Keratinocyte (primary cell): ENCODE measurements around the gene TACR1.
"Not testable (repeated sequence)": the region's sequence is repeated elsewhere in the genome, so short reads cannot be mapped to it uniquely, and the experiment has no call there.

Source experiments
- CTCF ChIP-seq, 3 experiments: IDR thresholded peaks in 1 of 3; conservative IDR thresholded peaks in 1 of 3; optimal IDR thresholded peaks in 1 of 3; 2 replicates in 2 of 3; 3 replicates in 1 of 3; pipeline versions ENCODE3 to v1.5.1; 2011; ENCODE audit warnings: low read length in 3 of 3, mild to moderate bottlenecking in 3 of 3, moderate library complexity in 2 of 3, control low read depth in 1 of 3, inconsistent platforms in 1 of 3; ENCODE audit not compliant: insufficient read depth in 2 of 3; ENCODE audit errors: extremely low read depth in 1 of 3
- EZH2 ChIP-seq: IDR thresholded peaks from one replicate; pipeline ENCODE4 v1.6.1; 2012; ENCODE audit warnings: inconsistent platforms, mild to moderate bottlenecking, low read length, moderate library complexity

DNA sequence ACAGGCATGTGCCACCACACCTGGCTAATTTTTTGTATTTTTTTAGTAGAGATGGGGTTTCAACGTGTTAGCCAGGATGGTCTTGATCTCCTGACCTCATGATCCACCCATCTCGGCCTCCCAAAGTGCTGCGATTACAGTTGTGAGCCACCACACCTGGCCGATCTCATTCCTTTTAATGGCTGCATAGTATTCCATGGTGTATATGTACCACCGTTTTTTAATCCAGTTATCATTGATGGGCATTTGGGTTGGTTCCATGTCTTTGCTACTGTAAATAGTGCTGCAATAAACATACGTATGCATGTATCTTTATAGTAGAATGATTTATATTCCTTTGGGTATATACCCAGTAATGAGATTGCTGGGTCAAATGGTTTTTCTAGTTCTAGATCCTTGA lies 51.4 kb downstream of the TACR1 start:
- TF ChIP-seq CTCF (optimal IDR thresholded peaks at IDR 0.05 in 1 of 3, IDR thresholded peaks at IDR 0.05 in 1 of 3, conservative IDR thresholded peaks at IDR 0.05 in 1 of 3; ENCODE audit: extremely low read depth in 1 of 3, insufficient read depth in 2 of 3, low read length in 3 of 3); EZH2: not testable (repeated sequence)
